22Rv1 (cell line): ENCODE results near the gene ZNF286A.
"Not testable (repeated sequence)": the region's sequence is repeated elsewhere in the genome, so short reads cannot be mapped to it uniquely, and the experiment has no call there.

Source experiments
- CTCF ChIP-seq: fragments of 450-650 bp; IDR thresholded peaks from 2 replicates; pipeline ENCODE4 v1.5.1; 2017; ENCODE audit warnings: mild to moderate bottlenecking
- ZFX ChIP-seq: fragments of 450-650 bp; IDR thresholded peaks from 2 replicates; pipeline ENCODE4 v1.6.1; 2017; ENCODE audit warnings: antibody characterized with exemption, borderline replicate concordance

GRCh38 chr17:15768865-15769533 lies 69.4 kb downstream of the ZNF286A start:
- not testable (repeated sequence) for TF ChIP-seq CTCF, ZFX
